ENCODE data around the gene CYGB. TPM values are rescaled to one million over a fixed set of nuclear protein-coding genes. Genes with fewer than 3 reads are reported as not detected.

The CYGB gene
- total and polyA plus RNA-seq, 9 of the 15 experiments (the other 6 are each of a cell fraction or from before 2014, with no cell fraction given): 0.08 to 0.95 (median 0.18) TPM; not detected in 5

DNA sequence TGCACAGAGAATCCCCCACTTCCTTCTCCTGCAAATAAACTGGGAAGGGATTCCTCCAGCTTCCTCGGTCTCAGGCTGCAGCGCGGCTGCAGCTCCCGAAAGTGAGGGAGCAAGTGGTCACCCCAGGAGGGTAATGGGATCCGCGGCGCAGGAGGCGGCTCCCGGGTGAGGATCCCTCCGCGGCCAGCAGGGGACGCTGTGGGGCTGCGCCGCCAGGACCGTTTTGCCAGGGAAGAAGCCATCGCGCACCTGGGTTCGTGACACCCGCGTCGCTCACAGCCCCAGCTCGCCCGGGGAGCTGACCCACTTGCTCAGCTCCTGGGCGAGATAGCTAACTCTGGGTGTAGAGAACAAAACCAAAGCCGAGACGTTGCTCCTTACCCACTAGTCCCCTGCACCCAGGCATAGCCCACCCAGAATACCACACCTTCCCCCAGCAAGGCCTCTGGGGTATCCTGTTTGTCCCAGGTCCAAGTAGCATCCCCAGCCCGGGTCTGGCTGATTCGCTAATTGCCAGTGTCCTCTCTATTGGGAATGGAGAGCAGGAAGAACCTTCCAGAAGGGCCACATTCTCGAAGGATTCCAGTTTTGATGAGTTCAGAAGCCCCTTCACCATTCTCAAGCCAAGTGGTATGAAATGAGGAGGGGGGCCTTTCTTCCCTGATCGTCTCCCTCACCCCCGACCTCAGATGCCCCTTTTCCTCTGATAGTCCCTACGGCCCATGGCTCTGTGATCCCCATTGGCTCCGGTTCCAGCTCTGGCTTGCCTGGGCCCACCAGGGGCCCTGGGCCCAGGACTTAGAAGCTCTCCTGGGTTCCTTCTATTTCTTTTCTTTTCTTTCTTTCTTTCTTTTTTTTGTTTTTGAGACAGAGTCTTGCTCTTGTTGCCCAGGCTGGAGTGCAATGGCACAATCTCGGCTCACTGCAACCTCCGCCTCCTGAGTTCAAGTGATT, 14.1 kb downstream of the CYGB start (continued):
- TF ChIP-seq ZNF124 (CRISPR knock-in tag; IDR thresholded peaks at IDR 0.05) (no peak), FOXJ2 (tag; IDR thresholded peaks at IDR 0.05) (no peak), ZNF586 (CRISPR knock-in tag; conservative IDR thresholded peaks at IDR 0.05) (no peak), HMGN3 (IDR thresholded peaks at IDR 0.05; ENCODE audit: borderline replicate concordance, extremely low read depth, insufficient read length, low read depth, low read length) (peak; percentile 66), KDM2B (CRISPR knock-in tag; IDR thresholded peaks at IDR 0.05) (peak; percentile 20; the same call in 1 of the 2 replicates), ZBTB5 (IDR thresholded peaks at IDR 0.05) (no peak), ZNF561 (CRISPR knock-in tag; conservative IDR thresholded peaks at IDR 0.05) (no peak), NCOA1 (IDR thresholded peaks at IDR 0.05; ENCODE audit: low read depth) (no peak), MXD1 (CRISPR knock-in tag; IDR thresholded peaks at IDR 0.05; ENCODE audit: borderline replicate concordance, poor library complexity, severe bottlenecking) (no peak), RBBP5 (IDR thresholded peaks at IDR 0.05; ENCODE audit: borderline replicate concordance, insufficient read depth, low read length, poor library complexity, severe bottlenecking) (peak; percentile 33), CUX1 (CRISPR knock-in tag; IDR thresholded peaks at IDR 0.05) (no peak), RBM39 (optimal IDR thresholded peaks at IDR 0.05; ENCODE audit: low read depth, low read length) (no peak), POLR2H (tag; IDR thresholded peaks at IDR 0.05; ENCODE audit: low read depth) (no peak), SRSF9 (IDR thresholded peaks at IDR 0.05; ENCODE audit: borderline replicate concordance, low read depth, low read length) (no peak), CREM (IDR thresholded peaks at IDR 0.05; ENCODE audit: low read depth) (peak; percentile 26; the same call in 1 of the 2 replicates), ZNF175 (CRISPR knock-in tag; IDR thresholded peaks at IDR 0.05; ENCODE audit: low read depth) (no peak)
- TF ChIP-seq, protein P1, sequence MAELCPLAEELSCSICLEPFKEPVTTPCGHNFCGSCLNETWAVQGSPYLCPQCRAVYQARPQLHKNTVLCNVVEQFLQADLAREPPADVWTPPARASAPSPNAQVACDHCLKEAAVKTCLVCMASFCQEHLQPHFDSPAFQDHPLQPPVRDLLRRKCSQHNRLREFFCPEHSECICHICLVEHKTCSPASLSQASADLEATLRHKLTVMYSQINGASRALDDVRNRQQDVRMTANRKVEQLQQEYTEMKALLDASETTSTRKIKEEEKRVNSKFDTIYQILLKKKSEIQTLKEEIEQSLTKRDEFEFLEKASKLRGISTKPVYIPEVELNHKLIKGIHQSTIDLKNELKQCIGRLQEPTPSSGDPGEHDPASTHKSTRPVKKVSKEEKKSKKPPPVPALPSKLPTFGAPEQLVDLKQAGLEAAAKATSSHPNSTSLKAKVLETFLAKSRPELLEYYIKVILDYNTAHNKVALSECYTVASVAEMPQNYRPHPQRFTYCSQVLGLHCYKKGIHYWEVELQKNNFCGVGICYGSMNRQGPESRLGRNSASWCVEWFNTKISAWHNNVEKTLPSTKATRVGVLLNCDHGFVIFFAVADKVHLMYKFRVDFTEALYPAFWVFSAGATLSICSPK (IDR thresholded peaks at IDR 0.05; ENCODE audit: borderline replicate concordance): no peak

Measured in K562 (cell line).